Stomach (tissue), 9 donors: ENCODE results near the gene PSMB7. TPM values are rescaled to one million over a fixed set of nuclear protein-coding genes. Genes with fewer than 3 reads are reported as not detected.

Source experiments
- DNase-seq, 2 donors: peaks; one replicate each; pipeline versions ENCODE4 v3.0.0 to v3.0.0-alpha.2; 2013 to 2019
- H3K27ac ChIP-seq, 5 donors: fragments of 200-600 bp in 4 of 5; sonication (generic) in 4 of 5; one replicate each; pipeline ENCODE4 v1.5.1; 2013 to 2019; ENCODE audit warnings: mild to moderate bottlenecking in 1 of 5, moderate library complexity in 1 of 5
- H3K27me3 ChIP-seq, 3 donors: fragments of 200-600 bp; sonication (generic); one replicate each; pipeline ENCODE4 v1.5.1; 2017 to 2019; ENCODE audit warnings: mixed run types in 1 of 3
- H3K36me3 ChIP-seq, 4 donors: fragments of 200-600 bp; sonication (generic); 1 replicate in 3 of 4; 2 replicates in 1 of 4; pipeline ENCODE4 v1.5.1; 2016 to 2019
- H3K4me1 ChIP-seq, 4 donors: fragments of 200-600 bp; sonication (generic); one replicate each; pipeline ENCODE4 v1.5.1; 2016 to 2019
- H3K4me3 ChIP-seq, 4 donors: fragments of 200-600 bp; sonication (generic) in 3 of 4; one replicate each; pipeline ENCODE4 v1.5.1; 2016 to 2019; ENCODE audit warnings: mild to moderate bottlenecking in 1 of 4
- H3K9me3 ChIP-seq, 4 donors: fragments of 200-600 bp; sonication (generic); one replicate each; pipeline ENCODE4 v1.5.1; 2016 to 2019
- EP300 ChIP-seq: sonication (generic); formaldehyde crosslinking; IDR thresholded peaks from one replicate; pipeline ENCODE4 v1.6.1; 2017; ENCODE audit warnings: antibody characterized with exemption
- POLR2A ChIP-seq, 4 donors: fragments of 450-650 bp; IDR thresholded peaks; one replicate each; pipeline ENCODE4 v1.6.1; 2016; ENCODE audit warnings: antibody characterized with exemption in 4 of 4, control low read depth in 2 of 4, mild to moderate bottlenecking in 1 of 4, moderate library complexity in 1 of 4
- POLR2AphosphoS5 ChIP-seq, 3 donors: sonication (generic); formaldehyde crosslinking; IDR thresholded peaks; one replicate each; pipeline ENCODE4 v1.6.1; 2016; ENCODE audit warnings: antibody characterized with exemption in 3 of 3
- WGBS, 5 donors: extraction: QIAGEN DNeasy Blood & Tissue Kit in 3 of 5; methylation state at CpG; one replicate each; pipeline versions ENCODE4 v1.1.5 to v1.1.7; 2013 to 2018; 5-methylcytosine and 5-hydroxymethylcytosine counted together
- intact Hi-C: fragments of 100-400 bp; cut with DNase I; formaldehyde crosslinking; loops from one replicate; pipeline ENCODE4 v1.15.1; 2023; ENCODE audit warnings: low total_unique reads
- polyA plus RNA-seq, 3 donors: library from polyadenylated mRNA; stranded (reverse); fragments of 200-250 nt; gene quantifications; one replicate each; pipeline ENCODE4 v1.2.3, GENCODE V29; 2013
- total RNA-seq, 5 donors: library from RNA; depleted of rRNA; stranded (reverse); fragments of >200 nt; gene quantifications; one replicate each; pipeline versions ENCODE4 v1.1.0 to v1.2.3, GENCODE V29; 2014 to 2016
- TF ChIP-seq, protein P1 (sequence below), 7 experiments: fragments of 450-650 bp in 4 of 7; fragments of 200-600 bp in 3 of 7; sonication (generic) in 3 of 7; IDR thresholded peaks; one replicate each; pipeline ENCODE4 v1.5.1; 2016 to 2019; ENCODE audit warnings: antibody characterized with exemption in 7 of 7, control low read depth in 2 of 7, mild to moderate bottlenecking in 1 of 7
- donor health status: healthy with polysubstance abuse.
- donor health status: Bipolar disorder and iron deficiency.
- donor health status: healthy.

PSMB7 gene
- total and polyA plus RNA-seq, 8 donors: 4.9 to 213 (median 118) TPM

DNA sequence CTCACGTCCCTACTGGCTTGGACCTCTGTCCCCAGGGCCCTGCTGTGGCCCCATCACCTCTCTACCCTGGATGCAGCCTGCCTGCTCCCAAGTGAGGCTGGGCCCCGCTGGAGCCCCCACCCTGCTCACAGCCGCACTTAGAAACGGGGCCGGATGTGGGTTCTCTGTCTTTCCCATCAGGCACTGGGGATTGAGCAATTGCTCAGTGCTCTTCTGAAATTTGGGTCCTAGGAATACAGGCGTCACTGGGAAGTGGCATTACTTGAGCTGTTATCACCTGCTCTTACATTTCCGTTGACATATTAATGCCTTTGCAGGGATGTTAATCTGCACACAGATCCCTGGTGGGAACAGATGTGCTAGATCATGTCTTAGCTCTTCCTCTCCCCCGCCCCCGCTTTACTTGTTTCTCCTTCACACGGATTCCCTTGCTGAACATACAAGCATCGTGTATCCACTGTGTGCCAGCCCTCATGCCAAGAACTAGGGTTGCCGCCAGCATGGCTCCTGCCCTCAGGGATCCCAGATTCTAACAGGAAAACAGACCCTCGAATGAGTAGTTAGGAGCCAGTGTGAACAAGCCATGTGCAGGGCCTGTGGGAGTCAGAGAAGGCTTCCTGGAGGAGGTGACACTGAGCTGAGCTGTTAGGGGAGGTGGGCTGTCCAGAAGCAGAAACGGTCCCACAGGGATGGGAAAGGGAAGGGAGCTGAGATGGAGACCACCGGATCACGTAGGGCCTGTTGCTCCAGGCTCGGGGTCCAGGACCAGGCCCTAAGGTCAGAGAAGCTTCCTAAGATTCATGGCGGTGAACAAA is 92.4 kb downstream of the PSMB7 start:
- intact Hi-C loops: loop anchor here (10.0 kb wide), 1 partner anchor 198 kb away; no protein-coding TSS in a partner anchor
- DNase-seq: no peak
- H3K9me3 ChIP-seq: no peaks in the 10 kb centered on the region
- peaks cover 0 to 10% (median 0%) of the 10 kb centered on the region in 4 donors for H3K4me1 ChIP-seq
- WGBS, 5 donors: 87 to 91% (median 89%) methylated on average over 17 to 18 of the region's 18 CpGs
- no peak overlapping the region for H3K27ac ChIP-seq
- peaks cover 22 to 85% (median 77%) of the 10 kb centered on the region in 4 donors for H3K36me3 ChIP-seq
- H3K4me3 ChIP-seq: no peak overlapping the region
- H3K27me3 ChIP-seq: no peaks in the 10 kb centered on the region
- TF ChIP-seq, protein P1, sequence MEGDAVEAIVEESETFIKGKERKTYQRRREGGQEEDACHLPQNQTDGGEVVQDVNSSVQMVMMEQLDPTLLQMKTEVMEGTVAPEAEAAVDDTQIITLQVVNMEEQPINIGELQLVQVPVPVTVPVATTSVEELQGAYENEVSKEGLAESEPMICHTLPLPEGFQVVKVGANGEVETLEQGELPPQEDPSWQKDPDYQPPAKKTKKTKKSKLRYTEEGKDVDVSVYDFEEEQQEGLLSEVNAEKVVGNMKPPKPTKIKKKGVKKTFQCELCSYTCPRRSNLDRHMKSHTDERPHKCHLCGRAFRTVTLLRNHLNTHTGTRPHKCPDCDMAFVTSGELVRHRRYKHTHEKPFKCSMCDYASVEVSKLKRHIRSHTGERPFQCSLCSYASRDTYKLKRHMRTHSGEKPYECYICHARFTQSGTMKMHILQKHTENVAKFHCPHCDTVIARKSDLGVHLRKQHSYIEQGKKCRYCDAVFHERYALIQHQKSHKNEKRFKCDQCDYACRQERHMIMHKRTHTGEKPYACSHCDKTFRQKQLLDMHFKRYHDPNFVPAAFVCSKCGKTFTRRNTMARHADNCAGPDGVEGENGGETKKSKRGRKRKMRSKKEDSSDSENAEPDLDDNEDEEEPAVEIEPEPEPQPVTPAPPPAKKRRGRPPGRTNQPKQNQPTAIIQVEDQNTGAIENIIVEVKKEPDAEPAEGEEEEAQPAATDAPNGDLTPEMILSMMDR (IDR thresholded peaks at IDR 0.05): no peak
- TF ChIP-seq POLR2A (IDR thresholded peaks at IDR 0.05) (no peak), EP300 (no peak), POLR2AphosphoS5 (IDR thresholded peaks at IDR 0.05) (no peak)

DNA sequence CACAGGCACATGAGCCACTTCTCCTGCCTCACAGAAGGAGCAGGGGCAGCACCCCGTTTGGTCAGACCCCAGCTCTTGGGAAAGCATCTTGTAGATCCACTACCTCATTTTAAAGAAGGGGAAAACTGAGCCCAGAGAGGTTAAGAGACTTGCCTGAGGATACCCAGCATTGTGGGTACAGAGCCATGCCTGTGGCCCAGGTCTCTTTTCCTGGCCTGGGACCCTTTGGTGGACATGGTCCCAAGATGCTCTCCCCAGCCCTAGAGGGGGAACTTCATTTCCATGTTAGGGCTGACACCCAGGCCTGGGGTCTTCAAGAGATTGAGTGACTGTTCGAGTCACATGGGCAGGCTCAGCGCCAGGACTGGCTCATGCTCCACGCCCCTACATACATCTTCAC is 93.3 kb downstream of the PSMB7 start:
- peaks cover 0 to 10% (median 0%) of the 10 kb centered on the region in 4 donors for H3K4me1 ChIP-seq
- no peak for DNase-seq
- H3K27ac ChIP-seq: no peak overlapping the region
- intact Hi-C loops: loop anchor here (10.0 kb wide), 1 partner anchor 197 kb away; no protein-coding TSS in a partner anchor
- H3K36me3 ChIP-seq: peaks cover 17 to 85% (median 77%) of the 10 kb centered on the region in 4 donors
- TF ChIP-seq, protein P1 (IDR thresholded peaks at IDR 0.05): no peak
- no peak for TF ChIP-seq EP300
- no peak for TF ChIP-seq POLR2A (IDR thresholded peaks at IDR 0.05)
- no peak for TF ChIP-seq POLR2AphosphoS5 (IDR thresholded peaks at IDR 0.05)
- 67 to 92% (median 78%) methylated on average over 3 to 4 of the region's 4 CpGs for WGBS, 5 donors
- no peaks in the 10 kb centered on the region for H3K27me3 ChIP-seq
- no peaks in the 10 kb centered on the region for H3K9me3 ChIP-seq
- no peak overlapping the region for H3K4me3 ChIP-seq

DNA sequence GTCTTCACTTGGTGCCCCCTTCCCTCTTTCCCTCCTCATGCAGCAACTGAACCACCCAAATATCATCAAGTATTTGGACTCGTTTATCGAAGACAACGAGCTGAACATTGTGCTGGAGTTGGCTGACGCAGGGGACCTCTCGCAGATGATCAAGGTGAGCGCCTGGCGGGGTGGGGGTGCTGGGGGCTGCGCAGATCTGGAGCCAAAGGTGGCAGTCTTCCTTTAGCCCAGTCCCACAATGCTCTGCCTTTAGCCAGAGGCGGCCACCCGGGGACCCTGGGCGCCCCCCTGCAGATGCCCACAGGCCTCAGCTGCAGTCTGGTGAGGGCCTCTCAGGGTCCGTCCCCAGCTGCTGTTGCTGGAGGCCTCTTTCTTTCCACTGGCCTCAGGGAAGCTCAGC is 93.8 kb downstream of the PSMB7 start:
- no peak for DNase-seq
- peaks cover 11 to 85% (median 77%) of the 10 kb centered on the region in 4 donors for H3K36me3 ChIP-seq
- intact Hi-C loops: loop anchor here (10.0 kb wide), 1 partner anchor 197 kb away; no protein-coding TSS in a partner anchor
- H3K4me1 ChIP-seq: peaks cover 0 to 10% (median 0%) of the 10 kb centered on the region in 4 donors
- H3K27ac ChIP-seq: no peak overlapping the region
- no peaks in the 10 kb centered on the region for H3K27me3 ChIP-seq
- WGBS, 5 donors: 89 to 96% (median 94%) methylated on average over 8 to 12 of the region's 12 CpGs
- no peak for TF ChIP-seq EP300
- no peak for TF ChIP-seq POLR2AphosphoS5 (IDR thresholded peaks at IDR 0.05)
- TF ChIP-seq, protein P1 (IDR thresholded peaks at IDR 0.05): no peak
- TF ChIP-seq POLR2A (IDR thresholded peaks at IDR 0.05): no peak
- no peak overlapping the region for H3K4me3 ChIP-seq
- no peaks in the 10 kb centered on the region for H3K9me3 ChIP-seq

DNA sequence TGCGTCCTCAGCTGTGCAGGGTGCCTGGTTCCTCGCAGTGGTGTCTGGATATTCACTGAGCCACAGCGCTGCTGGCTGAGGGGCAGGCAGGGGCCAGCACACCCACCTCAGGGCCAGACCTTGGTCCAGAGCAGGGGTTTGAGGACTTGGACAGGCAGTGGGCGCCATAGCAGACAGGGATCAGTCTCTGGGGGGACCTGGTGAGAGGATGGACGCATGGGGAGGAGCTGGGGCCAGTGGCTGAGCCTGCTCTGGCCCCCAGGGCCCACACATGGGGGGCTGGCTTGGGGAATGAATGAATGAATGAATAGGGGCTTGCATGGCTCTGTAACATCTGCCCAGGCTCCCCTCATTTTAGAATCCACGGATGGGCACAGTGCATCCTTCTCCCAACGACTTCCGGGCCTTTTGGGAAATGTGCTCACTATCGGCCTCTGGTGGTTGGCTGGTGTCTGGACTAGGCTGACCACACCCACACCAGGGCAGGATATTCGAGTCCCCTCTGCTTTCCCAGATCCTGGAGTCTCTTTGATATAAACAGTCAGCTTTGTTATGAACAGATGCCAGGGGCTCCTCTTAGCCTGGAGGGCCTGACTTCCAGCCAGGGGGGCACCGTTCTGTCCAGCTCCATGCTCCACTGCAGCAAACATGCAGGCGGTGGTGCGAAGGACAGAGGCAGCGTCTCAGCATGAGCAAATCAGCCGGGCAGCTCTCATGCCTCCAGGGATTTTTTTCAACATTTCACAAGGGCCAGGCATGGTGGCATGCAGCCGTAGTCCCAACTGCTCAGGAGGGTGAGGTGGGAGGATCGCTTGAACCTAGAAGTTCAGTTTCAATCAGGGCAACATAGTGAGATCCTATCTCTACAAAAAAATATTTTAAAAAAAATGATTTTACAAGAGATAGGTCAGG is 94.9 kb downstream of the PSMB7 start:
- WGBS, 5 donors: 56 to 67% (median 64%) methylated on average over 15 to 17 of the region's 17 CpGs
- TF ChIP-seq EP300: no peak
- TF ChIP-seq POLR2A (IDR thresholded peaks at IDR 0.05): no peak
- TF ChIP-seq, protein P1 (IDR thresholded peaks at IDR 0.05): peak in 5 of 7 experiments; percentile 76 to 86 (median 81)
- TF ChIP-seq POLR2AphosphoS5 (IDR thresholded peaks at IDR 0.05): peak in 1 of 3 donors; percentile 20
- no peak overlapping the region for H3K27ac ChIP-seq
- peaks cover 17 to 85% (median 77%) of the 10 kb centered on the region in 4 donors for H3K36me3 ChIP-seq
- no peak overlapping the region for H3K4me3 ChIP-seq
- no peaks in the 10 kb centered on the region for H3K27me3 ChIP-seq
- DNase-seq: peak; percentile 72 to 85
- H3K4me1 ChIP-seq: peaks cover 0 to 10% (median 0%) of the 10 kb centered on the region in 4 donors
- no peaks in the 10 kb centered on the region for H3K9me3 ChIP-seq
- intact Hi-C loops: loop anchor here (10.0 kb wide), 1 partner anchor 196 kb away; no protein-coding TSS in a partner anchor
